OCI-LY1 (cell line): ENCODE results near the gene PSMA6.

ENCODE experiments used
- EZH2 ChIP-seq: fragments of 200-600 bp; sonication (generic), shearing (Covaris generic); IDR thresholded peaks from 2 replicates; pipeline ENCODE4 v1.8.0; 2017; ENCODE audit warnings: borderline replicate concordance, mixed run types, mild to moderate bottlenecking, antibody characterized with exemption, low read length, moderate library complexity, mixed read lengths
- TF ChIP-seq, protein P1 (sequence below): fragments of 200-600 bp; sonication (generic), shearing (Covaris generic); IDR thresholded peaks from 2 replicates; pipeline ENCODE4 v1.5.1; 2017; ENCODE audit warnings: mild to moderate bottlenecking, antibody characterized with exemption, low read length, moderate library complexity, mixed read lengths

DNA sequence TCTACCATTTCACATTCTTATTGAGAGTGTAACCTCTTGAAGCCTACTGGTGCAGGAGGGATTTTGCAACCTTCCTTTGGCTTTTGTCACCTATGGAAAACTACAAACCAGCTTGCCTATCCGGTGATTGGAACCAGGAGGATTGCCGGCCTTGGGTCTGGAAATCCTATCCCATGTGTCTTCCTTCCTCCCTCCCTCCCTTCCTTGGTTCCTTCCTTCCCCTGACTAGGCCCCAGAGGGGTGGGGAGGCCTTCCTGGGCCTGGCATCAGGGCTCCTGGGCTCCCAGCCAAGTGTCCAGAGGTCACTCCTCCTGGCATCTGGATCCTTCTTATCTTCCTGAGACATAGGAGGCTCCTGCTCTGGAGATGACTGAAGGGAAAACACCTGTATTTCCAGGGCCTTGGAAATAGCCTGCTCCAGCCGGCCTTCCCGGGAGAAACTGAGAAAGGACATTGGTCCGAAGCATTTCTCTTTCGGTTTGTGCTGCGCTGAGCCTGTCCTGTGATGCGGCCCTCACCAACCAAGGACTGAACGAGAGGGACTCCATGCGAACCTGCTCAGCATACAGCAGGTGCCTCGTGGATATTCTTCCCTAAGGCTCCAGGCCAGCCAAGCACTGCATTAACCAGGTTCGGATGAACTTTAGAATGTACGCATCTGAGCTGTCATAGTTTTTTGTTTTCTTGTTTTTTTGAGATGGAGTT is 43.4 kb downstream of the PSMA6 start:
- no peak for TF ChIP-seq EZH2
- TF ChIP-seq, protein P1, sequence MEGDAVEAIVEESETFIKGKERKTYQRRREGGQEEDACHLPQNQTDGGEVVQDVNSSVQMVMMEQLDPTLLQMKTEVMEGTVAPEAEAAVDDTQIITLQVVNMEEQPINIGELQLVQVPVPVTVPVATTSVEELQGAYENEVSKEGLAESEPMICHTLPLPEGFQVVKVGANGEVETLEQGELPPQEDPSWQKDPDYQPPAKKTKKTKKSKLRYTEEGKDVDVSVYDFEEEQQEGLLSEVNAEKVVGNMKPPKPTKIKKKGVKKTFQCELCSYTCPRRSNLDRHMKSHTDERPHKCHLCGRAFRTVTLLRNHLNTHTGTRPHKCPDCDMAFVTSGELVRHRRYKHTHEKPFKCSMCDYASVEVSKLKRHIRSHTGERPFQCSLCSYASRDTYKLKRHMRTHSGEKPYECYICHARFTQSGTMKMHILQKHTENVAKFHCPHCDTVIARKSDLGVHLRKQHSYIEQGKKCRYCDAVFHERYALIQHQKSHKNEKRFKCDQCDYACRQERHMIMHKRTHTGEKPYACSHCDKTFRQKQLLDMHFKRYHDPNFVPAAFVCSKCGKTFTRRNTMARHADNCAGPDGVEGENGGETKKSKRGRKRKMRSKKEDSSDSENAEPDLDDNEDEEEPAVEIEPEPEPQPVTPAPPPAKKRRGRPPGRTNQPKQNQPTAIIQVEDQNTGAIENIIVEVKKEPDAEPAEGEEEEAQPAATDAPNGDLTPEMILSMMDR = no peak
